NCI-H2107 (cell line): ENCODE results near the gene ARL15.

Experiments used
- DNase-seq: peaks from one replicate; lab custom pipeline; 2025; lab: John Stamatoyannopoulos, UW

The ARL15 gene

DNA sequence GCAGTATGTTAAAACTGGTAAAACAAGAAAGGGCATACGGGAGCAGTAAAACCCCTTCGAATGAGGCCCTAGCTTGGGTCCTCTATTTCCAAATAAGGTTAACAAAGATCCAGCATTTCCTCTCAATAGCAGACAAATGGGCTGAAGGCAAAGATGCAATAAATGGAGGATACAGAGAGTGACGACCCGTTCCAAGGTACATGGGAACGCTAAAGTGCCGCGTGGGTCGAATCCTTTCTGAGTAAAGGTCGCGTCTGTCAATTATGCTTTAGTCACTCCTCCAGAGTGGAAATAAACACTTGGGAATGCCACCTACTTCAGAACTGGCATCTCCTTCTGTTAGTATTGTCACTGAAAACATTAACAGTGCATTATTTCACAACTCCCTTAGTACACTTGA is 24.7 kb downstream of the ARL15 start:
- no peak for DNase-seq

DNA sequence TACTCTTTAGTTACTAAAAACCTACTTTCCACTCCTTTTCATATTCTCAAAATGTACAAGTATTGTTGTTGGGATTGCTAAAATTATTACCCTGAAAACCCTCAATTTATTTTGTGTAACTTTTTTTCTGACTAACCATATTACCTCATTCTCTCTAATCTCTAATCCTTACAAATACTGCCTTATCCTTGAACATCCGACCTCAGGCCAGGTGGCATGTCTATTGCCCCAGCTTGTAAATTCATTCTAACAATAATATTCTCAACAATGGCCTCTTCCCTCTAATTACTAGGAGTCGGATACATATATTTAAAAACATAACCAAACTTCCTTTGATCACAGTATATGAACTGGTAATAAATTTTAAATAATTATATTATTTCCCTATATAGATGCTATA is 25.8 kb downstream of the ARL15 start:
- DNase-seq = no peak

DNA sequence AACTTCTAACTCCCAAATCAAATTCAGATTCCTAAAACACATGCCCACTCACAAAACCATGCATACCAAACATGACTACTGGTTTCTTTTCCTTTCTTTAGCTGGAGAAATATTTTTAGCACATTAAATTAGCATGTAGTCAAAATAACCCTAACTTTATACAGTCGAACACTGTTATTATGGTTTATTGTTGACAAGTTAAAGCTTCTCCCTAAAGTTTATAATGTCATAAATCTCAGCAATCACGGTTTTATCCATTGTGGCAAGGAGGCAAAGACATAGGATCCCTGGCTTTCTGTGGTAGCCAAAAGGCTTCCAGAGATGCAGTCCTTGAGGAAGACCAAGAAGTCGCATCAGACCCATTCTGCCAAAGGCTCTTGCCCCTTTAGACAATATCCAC is 27.5 kb downstream of the ARL15 start:
- DNase-seq = no peak

DNA sequence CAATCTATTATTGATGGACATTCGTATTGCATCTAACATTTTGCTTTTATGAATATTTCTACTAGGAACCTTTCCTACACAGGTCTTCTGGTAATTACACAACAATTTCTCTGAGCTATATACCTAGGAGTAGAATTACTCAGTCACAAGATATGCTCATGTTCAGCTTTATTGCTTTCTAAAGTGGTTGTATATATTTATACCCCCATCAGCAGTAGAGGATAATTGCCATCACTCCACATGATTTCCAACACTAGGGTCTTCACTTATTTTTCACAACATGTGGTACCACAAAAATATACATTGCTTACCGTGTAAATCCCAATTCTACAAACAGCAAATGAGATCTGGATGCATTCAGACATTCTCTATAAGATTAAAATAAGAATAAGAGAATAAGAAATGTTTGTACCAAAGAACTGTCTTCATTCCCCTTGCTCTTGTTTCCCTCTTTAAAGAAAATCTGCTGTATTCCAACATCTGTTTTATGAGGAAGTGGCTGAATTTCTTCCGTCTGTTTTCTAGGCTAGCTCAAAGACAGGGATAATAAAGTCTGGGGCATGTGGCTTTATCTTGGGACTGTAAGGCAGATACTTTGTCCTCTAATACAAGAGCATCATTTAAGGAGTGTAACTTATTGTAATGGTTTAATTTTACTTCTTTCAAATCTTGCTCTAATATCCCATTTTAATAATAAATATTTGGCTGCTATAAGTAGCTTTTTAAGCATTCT is 28.2 kb downstream of the ARL15 start:
- DNase-seq = no peak

DNA sequence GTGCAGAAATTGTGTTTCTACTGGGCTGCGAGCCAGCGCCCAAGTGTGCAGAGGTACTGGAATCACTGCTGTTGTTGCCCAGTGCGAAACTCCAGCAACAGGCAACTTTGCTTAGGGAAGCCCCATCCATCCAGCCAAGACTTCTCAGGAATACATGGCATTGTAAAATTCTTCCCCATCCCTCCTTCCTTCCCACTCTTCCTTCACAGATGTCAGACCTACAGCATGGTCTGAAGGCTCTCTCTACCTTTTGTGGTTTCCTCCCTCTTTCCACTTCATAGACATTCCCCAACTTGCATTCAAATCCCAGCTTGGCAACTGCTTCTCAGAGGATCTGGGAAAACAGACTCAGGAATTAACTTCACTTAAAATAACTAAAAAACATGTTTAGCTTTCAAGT is 30.4 kb downstream of the ARL15 start:
- no peak for DNase-seq

DNA sequence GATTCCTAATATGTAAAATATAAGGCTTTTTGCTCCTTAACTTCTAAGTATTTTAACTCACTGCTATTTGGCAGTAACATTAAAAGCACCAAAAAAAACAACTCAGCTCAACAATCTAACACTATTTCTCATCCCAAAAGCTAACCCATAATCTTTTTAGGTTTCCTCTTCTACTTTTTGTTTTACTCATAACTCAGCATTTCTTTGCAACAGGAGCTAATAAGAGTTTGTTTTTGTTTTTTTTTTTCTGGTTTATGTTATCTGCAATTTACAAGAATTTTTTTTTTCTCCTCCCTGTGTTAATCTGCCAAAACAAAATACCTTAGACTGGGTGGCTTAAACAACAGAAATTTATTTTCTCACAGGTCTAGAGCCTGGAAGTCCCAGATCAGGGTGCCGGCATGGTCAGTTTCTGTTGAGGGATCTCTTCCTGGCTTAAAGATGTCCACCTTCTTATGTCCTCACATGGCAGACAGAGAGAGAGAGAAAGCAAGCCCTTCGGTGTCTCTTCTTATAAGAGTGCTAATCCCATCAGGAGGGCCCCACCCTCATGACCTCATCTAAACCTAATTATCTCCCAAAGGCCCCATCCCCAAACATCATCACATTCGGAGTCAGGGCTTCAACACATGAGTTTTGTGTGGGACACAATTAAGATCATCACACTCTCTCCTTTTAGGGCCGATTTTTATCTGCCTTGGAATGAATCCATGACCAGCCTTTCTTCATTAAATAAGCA is 31.2 kb downstream of the ARL15 start:
- DNase-seq = no peak

DNA sequence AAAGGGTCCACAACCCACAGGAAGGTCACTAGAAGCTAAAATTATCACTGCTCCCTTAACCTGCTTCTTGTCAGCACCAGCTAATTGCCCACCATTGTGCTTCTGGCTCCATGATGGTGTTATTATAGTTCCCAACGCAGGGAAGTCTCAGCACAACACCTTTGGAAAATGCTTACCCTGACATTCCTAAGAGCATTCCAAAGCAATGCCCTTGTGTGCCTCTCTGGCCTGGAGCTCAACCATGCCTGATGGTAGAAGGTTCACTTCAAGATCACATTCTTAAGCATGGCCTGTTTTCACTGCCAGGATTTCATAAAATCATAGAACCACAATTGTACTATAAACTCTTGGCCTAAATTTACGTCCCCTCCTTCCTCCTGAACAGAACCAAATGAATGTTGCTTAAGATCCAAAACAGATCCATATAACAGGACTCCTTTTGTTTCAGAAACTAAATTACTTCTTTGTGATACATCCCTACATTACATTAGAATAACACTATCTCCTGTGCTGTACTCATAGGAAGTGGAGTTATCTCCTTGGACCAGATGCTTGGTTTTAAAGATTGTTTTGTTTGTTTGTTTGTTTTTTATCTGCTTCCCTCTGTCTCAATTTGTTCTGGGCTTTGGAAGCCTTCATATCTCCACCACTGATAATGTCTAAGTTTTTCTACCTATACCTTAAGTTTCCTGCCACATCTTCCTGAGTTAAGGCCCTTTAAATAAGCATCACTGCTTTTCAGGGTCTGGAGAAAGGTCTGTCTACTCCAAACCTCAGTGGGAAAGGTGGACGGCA is 32.1 kb downstream of the ARL15 start:
- DNase-seq = no peak

DNA sequence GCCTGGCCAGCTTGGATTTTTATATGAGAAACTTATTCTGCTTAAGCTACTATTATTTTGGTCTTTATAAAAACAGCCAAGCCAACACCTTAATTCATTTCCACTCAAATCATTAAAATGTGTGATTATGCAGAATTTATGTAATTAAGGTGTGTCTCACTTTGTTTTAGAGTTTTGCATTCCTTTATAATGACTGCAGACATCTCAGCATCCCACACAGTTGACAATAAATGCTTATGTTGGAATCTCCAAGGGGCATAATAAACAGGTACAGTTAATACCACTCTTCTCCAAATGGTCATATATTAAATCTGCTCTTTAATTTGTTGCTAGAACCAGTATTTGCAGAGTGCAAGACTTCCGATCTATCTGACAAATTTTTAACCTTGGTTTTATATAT is 34.3 kb downstream of the ARL15 start:
- DNase-seq = no peak

DNA sequence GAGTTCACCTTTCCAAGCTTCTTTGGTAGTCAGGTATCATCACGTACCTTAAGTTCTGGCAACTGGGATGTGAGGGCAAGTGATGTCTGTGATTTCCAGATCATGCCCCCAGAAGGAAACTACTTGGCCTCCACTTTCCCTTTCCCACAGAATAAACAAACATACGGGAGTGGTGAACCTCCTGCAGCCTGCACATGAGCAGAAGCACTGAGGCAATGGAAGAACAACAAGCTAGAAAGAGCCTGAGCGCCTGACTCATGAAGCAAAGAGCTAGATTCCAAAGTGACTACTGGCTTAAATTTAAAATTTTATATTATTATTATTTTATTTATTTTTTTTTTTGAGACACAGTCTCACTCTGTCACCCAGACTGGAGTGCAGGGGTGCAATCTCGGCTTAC is 35.0 kb downstream of the ARL15 start:
- DNase-seq = no peak

DNA sequence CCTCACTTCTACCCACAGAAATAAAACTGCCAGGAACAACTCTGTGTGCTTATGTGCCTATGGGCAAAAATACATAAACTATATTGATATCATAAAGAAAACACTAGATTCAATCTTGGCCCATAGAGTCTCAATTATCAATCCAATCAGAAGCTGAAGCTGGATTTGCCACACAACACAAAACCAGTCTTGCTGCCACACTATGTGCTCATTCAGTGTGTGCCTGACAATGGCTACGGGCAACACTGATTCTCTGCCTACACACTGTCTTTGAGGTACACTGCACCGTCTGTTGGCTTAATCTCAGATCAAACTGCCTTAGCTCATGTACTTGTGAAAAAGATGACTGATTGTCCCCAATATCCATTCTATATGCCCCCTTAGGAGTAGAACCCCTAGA is 35.4 kb downstream of the ARL15 start:
- DNase-seq = no peak

DNA sequence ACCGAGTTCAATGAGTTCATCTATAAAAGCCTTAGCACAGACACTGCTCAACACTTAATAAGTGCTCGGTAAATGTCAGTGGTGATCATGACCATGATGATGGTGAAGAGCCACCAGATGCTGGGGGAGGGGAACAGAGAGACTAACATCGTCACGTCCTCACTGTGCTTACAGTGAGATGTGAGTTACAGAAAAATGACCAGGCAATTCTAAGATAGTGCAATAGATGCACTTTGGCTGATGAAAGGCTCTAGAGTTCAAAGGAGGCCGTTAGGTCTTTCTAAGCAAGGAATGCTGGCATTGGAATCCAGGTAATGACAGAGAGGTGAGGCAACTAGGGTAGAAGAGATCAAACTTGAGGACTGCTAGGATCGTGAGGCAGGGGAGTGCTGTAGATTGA is 36.7 kb downstream of the ARL15 start:
- DNase-seq = no peak

DNA sequence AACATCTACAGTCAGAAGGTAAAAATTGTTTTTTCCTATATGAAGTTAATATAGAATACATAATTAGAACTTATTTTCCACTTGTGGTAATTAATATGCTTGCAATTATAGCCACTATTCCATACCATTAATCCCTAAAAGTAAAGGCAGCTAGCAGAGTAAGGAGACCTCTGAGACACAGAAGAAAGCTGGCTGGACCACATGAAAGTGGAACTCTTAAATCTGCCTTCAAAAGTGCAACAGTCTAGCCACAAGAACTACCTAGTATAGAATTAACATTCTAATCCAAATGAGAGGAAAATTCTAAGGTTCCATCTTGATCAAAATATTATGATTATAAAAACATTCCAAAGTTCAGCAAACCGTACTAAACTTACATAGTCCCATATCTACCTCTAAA is 37.6 kb downstream of the ARL15 start:
- no peak for DNase-seq

DNA sequence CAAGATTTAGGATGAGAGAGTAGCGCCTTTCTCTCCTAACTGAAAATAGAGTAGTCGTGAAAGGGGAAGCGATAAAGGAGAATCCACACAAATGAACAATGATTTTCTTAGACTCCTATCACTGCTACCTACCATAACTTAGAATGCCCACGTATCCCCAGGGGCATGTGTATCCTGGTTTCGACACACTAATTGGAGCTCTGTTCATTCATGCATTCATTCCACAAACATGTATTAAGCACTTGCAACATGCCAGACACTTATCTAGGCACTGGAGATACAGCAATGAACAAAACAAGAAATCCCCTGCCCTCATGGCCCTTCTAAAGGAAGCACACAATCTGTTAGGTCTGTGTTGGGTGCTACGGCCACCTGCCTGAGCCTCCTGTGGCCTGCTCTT is 40.0 kb downstream of the ARL15 start:
- DNase-seq = no peak

DNA sequence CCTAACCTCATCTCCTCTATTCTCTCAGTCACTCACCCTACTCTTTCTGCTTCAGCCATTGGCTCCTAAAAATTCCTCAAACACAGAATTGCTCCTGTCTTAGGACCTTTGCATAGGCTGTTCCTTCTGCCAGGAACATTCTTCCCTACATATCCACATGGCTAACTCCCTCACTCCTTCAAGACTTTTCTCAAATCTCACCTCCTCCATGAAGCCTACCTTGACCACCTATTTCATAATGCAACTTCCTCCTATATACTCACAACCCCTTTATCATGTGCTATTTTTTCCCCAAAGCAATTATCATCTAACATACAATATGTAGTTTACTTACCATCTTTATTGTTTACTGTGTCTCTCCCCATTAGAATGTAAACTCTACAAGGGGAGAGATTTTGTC is 45.8 kb downstream of the ARL15 start:
- DNase-seq = no peak

DNA sequence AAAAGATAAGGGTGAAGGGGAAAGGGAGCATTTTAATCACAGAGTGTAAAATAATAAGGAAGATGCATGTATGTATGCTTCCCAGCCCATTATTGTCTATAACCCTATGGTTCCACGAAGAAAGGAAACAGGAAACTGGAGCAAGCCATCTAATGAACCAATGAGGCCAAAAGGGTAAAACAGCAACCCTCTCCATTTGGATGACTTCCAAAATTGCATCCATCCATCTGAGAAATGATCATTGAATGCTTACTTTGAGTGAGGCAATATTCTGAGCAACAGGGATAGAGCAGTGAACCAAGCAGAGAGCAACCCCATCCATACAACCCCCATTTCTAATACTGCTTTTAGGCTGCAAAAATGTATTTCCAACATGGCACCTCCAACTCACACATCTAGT is 46.9 kb downstream of the ARL15 start:
- DNase-seq = no peak

DNA sequence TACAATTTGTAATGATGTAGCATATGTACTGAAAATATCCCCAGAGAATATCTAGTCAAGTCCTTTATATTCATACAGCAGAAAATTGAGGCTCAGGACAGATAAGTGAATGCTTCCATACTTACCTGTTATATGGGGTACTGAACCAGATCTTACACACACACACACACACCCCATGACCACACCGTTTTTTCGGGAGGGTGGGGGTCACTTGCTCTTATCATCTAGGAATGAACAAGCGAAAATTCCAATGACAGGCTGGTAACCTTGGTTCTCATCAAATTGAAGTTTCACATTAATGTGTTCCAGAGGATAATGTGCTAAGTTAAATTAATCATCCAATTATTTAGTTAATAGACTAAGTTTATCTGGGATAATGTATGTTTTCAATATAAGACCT is 48.8 kb downstream of the ARL15 start:
- DNase-seq = no peak

DNA sequence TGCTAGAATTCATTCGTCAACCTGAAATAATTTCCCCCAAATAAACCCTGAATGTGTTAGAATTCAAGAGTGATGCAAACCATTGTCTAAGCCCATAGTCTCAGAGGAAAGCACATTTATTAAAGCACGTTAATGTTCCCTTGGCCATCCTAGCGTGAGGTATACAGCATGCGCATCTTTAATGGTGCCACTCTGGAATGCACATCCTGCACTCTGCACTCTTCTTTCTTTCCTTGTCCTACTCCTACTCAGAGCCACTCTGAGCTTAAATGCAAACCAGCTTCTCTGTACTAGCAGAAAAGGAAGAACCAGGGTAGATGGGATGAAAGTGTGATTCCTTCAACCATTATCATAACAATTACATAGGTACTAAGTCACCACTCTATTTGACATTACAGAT is 50.4 kb downstream of the ARL15 start:
- no peak for DNase-seq

DNA sequence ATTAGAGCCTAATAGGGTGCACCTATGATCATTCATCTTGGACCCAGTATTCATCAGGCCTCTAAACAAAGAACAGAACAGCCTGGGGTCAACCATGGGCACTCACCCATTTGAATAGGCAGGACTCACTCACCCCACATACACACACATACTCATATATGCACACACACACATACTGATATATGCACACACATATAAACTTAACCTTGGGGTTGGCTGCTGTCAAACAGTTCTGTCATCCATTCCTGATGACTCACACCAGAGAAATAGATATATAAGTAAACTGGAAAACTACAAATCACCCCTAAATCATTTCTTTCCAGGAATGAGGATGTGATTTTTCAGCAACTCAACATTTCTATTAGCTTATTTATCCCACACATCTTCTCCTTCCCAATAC is 51.3 kb downstream of the ARL15 start:
- no peak for DNase-seq

DNA sequence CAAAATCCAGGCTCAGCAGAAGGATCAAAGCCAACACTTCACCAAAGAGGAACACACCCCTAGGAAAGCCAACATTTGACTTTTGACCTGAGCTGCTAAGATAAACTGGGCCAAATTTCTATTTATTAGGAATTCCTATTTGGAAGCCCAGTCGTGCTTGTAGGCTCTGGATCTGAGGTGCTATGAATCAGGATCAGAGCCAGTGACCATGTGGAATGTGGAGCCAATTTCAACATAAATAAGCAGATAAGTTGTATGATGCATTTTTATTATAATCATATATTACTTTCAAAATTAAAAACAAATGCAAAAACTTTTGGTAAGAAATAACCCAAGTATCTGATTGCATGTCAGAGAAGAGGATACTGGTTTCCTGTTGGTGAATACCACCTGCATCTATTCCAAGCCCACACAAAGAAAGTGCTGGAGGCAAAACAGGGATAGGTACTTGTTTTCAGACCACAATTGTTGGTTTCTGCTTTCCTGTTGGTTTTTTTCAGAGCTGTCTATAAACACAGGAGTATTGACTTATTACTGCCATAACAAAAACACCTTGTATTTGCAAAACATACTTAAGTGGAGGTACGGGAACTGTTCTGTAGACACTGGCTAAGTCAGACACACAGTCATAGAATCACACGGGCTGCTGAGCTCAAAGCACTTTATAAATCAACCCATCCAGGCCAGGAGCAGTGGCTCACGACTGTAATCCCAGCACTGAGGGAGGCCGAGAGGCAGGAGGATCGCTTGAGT is 52.8 kb downstream of the ARL15 start:
- peak; percentile 22 for DNase-seq

DNA sequence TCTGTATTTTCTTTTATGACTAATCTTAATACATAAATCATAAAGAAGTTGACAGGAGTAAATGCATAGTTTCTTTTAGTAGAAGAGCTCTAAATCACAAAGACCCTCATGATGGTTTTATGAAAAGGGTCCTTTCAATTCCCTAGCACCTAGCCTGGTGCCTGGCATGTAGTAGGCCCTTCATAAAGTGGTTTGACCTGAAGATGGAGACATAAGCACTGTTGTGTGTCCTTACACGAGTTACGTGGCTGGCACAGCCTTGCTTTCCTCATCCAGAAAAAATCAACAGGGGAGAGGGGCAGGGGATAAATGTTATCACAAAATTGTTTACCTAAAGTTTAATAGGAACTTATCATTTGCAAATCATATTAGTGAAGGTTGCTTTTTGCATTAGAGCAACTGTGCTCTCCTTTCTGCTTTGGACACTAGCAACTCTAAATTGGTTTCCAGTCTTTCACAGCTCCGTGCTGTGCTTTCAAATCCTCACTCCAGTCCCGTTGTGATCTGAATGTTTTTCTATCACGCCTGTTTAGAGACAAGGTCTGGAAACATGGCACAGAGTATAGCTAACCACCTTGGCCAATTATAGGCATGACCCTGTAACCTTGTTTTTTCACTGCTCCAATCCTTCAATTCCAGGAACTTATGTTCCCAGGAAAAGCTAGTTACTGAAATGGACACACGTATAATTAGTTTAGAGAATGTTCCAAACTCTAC is 55.7 kb downstream of the ARL15 start:
- no peak for DNase-seq

DNA sequence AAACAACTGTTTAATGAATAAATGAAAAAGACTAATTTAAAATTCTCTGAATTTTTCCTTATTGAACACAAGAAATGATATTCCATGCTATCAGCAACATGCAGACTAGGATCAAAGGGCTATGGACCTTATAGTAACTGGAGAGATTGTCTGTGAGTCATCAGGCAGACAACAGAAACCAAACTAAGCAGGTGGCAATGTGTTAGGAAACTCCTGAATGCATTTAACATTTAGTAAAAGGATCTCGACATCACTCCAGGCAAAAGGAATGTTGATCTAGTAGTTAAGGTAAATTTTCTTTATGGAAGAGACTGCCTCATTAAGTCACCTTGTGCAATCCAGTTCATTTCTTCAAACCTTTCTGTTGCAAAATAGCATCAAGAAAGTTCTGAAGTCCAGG is 58.4 kb downstream of the ARL15 start:
- no peak for DNase-seq
